HG03354 (cell line): ENCODE results near the gene TC2N.
A peak's percentile ranks its signal among the peaks of the same experiment; 100 is the strongest.
"Not testable (repeated sequence)": the region's sequence is repeated elsewhere in the genome, so short reads cannot be mapped to it uniquely, and the experiment has no call there.

Experiments used
- ATAC-seq: cut with Tn5 transposase; IDR thresholded peaks from one replicate; pipeline ENCODE4 v1.9.1; 2021; ENCODE audit warnings: mild to moderate bottlenecking; ENCODE audit not compliant: unreplicated experiment, poor library complexity, severe bottlenecking

TC2N gene

GRCh38 chr14:91867316-91867988 is at the start of gene TC2N:
Gene TC2N, minus strand, starts transcription at chr14:91867536. Its CDS starts 53,767 bp downstream, at chr14:91813769.
- ATAC-seq: no peak

- ATAC-seq: no peak
Observed at GRCh38 chr14:91912035-91912434, 44.7 kb upstream of the TC2N start.

GRCh38 chr14:91911474-91912032 is 44.2 kb upstream of the TC2N start:
- peak; percentile 51 for ATAC-seq

GRCh38 chr14:91910196-91910595 is 42.9 kb upstream of the TC2N start:
- ATAC-seq: no peak

GRCh38 chr14:91906374-91906773 is 39.0 kb upstream of the TC2N start:
- ATAC-seq: no peak

GRCh38 chr14:91904956-91905645 is 37.8 kb upstream of the TC2N start:
- no peak for ATAC-seq

GRCh38 chr14:91904483-91904882 is 37.1 kb upstream of the TC2N start:
- no peak for ATAC-seq

- no peak for ATAC-seq
Observed at GRCh38 chr14:91903070-91903469, 35.7 kb upstream of the TC2N start.

GRCh38 chr14:91902336-91902735 is 35.0 kb upstream of the TC2N start:
- no peak for ATAC-seq

- ATAC-seq: no peak
Observed at GRCh38 chr14:91901449-91902226, 34.3 kb upstream of the TC2N start.

- ATAC-seq: no peak
Observed at GRCh38 chr14:91899806-91900205, 32.5 kb upstream of the TC2N start.

- no peak for ATAC-seq
Observed at GRCh38 chr14:91899213-91899612, 31.9 kb upstream of the TC2N start.

GRCh38 chr14:91898372-91898771 is 31.0 kb upstream of the TC2N start:
- ATAC-seq: no peak

GRCh38 chr14:91897716-91898115 is 30.4 kb upstream of the TC2N start:
- not testable (repeated sequence) for ATAC-seq

- ATAC-seq: no peak
Observed at GRCh38 chr14:91897106-91897701, 29.9 kb upstream of the TC2N start.

GRCh38 chr14:91896419-91896818 is 29.1 kb upstream of the TC2N start:
- no peak for ATAC-seq

- ATAC-seq: no peak
Observed at GRCh38 chr14:91893669-91894068, 26.3 kb upstream of the TC2N start.

- no peak for ATAC-seq
Observed at GRCh38 chr14:91893007-91893406, 25.7 kb upstream of the TC2N start.

- ATAC-seq: no peak
Observed at GRCh38 chr14:91891721-91892220, 24.4 kb upstream of the TC2N start.

GRCh38 chr14:91891101-91891500 is 23.8 kb upstream of the TC2N start:
- ATAC-seq: no peak
